Smooth muscle cell (in vitro differentiated cells): ENCODE data around the gene ZSWIM1. TPM values are rescaled to one million over a fixed set of nuclear protein-coding genes. Genes with fewer than 3 reads are reported as not detected.

Experiments used
- DNase-seq: peaks from one replicate; lab custom pipeline; 2025; ENCODE audit not compliant: unreplicated experiment; lab: John Stamatoyannopoulos, UW
- H2AFZ ChIP-seq: fragments of 200-600 bp; sonication (generic); 2 replicates; pipeline ENCODE4 v1.6.0; 2016; ENCODE audit warnings: antibody characterized with exemption, low read depth, mild to moderate bottlenecking
- H3F3A ChIP-seq: fragments of 200-600 bp; sonication (generic); 2 replicates; pipeline ENCODE4 v1.6.0; 2017; ENCODE audit warnings: antibody characterized with exemption, low read depth
- H3K27ac ChIP-seq: fragments of 200-600 bp; sonication (generic); 2 replicates; pipeline ENCODE4 v1.5.1; 2016; ENCODE audit warnings: low read depth, mild to moderate bottlenecking
- H3K27me3 ChIP-seq: fragments of 200-600 bp; sonication (generic); 2 replicates; pipeline ENCODE4 v1.6.1; 2016; ENCODE audit warnings: low read depth, mild to moderate bottlenecking
- H3K36me3 ChIP-seq: fragments of 200-600 bp; sonication (generic); 2 replicates; pipeline ENCODE4 v1.5.1; 2016; ENCODE audit warnings: low read depth
- H3K4me1 ChIP-seq: fragments of 200-600 bp; sonication (generic); 2 replicates; pipeline ENCODE4 v1.5.1; 2016; ENCODE audit warnings: low read depth
- H3K4me2 ChIP-seq: fragments of 200-600 bp; sonication (generic); 2 replicates; pipeline ENCODE4 v1.6.0; 2016; ENCODE audit warnings: mild to moderate bottlenecking
- H3K4me3 ChIP-seq: fragments of 200-600 bp; sonication (generic); 2 replicates; pipeline ENCODE4 v1.5.1; 2016; ENCODE audit warnings: mild to moderate bottlenecking
- H3K79me2 ChIP-seq: fragments of 200-600 bp; sonication (generic); 2 replicates; pipeline ENCODE4 v1.6.0; 2016; ENCODE audit warnings: low read depth, mild to moderate bottlenecking
- H3K9ac ChIP-seq: fragments of 200-600 bp; sonication (generic); 2 replicates; pipeline ENCODE4 v1.6.0; 2016; ENCODE audit warnings: low read depth
- H3K9me3 ChIP-seq: fragments of 200-600 bp; sonication (generic); replicated peaks from 2 replicates; pipeline ENCODE4 v1.5.1; 2016; ENCODE audit warnings: low read depth
- H4K20me1 ChIP-seq: fragments of 200-600 bp; sonication (generic); 2 replicates; pipeline ENCODE4 v1.6.0; 2016; ENCODE audit warnings: low read depth
- CTCF ChIP-seq: fragments of 200-600 bp; sonication (generic); IDR thresholded peaks from 2 replicates; pipeline ENCODE4 v1.5.1; 2017; ENCODE audit warnings: borderline replicate concordance, mild to moderate bottlenecking, antibody characterized with exemption; ENCODE audit not compliant: insufficient read depth, poor library complexity, severe bottlenecking
- WGBS: methylation state at CpG from one replicate; pipeline ENCODE4 v1.1.7; 2016; ENCODE audit warnings: low lambda C conversion rate; 5-methylcytosine and 5-hydroxymethylcytosine counted together
- polyA plus RNA-seq: library from polyadenylated mRNA; unstranded; fragments of >200 nt; fragmentation: Nextera tagmentation; extraction: Ambion mirVana; gene quantifications from 2 replicates; pipeline ENCODE4 v1.2.1, GENCODE V29; 2016
- total RNA-seq: library from RNA; depleted of rRNA; stranded (reverse); fragments of >200 nt; gene quantifications from 2 replicates; pipeline ENCODE4 v1.2.3, GENCODE V29; 2014

The ZSWIM1 gene
- total and polyA plus RNA-seq, 2 experiments from 2014 or later = 5.7 to 12.2 TPM

GRCh38 chr20:45907219-45907948, 26.4 kb downstream of the ZSWIM1 start:
- Histone ChIP-seq H4K20me1 (no peaks in the 10 kb centered on the region), H3K27ac (no peak overlapping the region), H3K4me1 (peaks cover 6% of the 10 kb centered on the region), H3K79me2 (no peaks in the 10 kb centered on the region), H3K9ac (no peak overlapping the region), H3K9me3 (no peaks in the 10 kb centered on the region), H2AFZ (no peak overlapping the region), H3K36me3 (no peaks in the 10 kb centered on the region), H3K27me3 (no peaks in the 10 kb centered on the region), H3F3A (no peaks in the 10 kb centered on the region), H3K4me3 (no peak overlapping the region), H3K4me2 (no peak overlapping the region)
- WGBS = 98% methylated on average over 16 of the region's 17 CpGs
- DNase-seq = no peak
- TF ChIP-seq CTCF = no peak

- Histone ChIP-seq H3K4me1 (peaks cover 10% of the 10 kb centered on the region), H2AFZ (no peak overlapping the region)
- WGBS = 100% methylated on average over 2 of the region's 2 CpGs
Observed at GRCh38 chr20:45908084-45908483, 27.1 kb downstream of the ZSWIM1 start.

GRCh38 chr20:45909336-45909808, 28.3 kb downstream of the ZSWIM1 start:
- WGBS = 97% methylated on average over 12 of the region's 12 CpGs
- no peak overlapping the region for H2AFZ ChIP-seq
- no peak overlapping the region for H3K4me2 ChIP-seq
- no peak overlapping the region for H3K9ac ChIP-seq
- TF ChIP-seq CTCF = no peak
- no peak for DNase-seq
- H3F3A ChIP-seq = no peaks in the 10 kb centered on the region
- peaks cover 10% of the 10 kb centered on the region for H3K4me1 ChIP-seq
- H4K20me1 ChIP-seq = no peaks in the 10 kb centered on the region
- no peak overlapping the region for H3K4me3 ChIP-seq
- H3K27me3 ChIP-seq = no peaks in the 10 kb centered on the region
- H3K9me3 ChIP-seq = no peaks in the 10 kb centered on the region
- no peaks in the 10 kb centered on the region for H3K79me2 ChIP-seq
- peak overlapping the region; percentile 12 for H3K27ac ChIP-seq
- no peaks in the 10 kb centered on the region for H3K36me3 ChIP-seq

More at GRCh38 chr20:45908084-45908483, 27.1 kb downstream of the ZSWIM1 start:
- H3K27ac ChIP-seq = no peak overlapping the region
- no peaks in the 10 kb centered on the region for H3K9me3 ChIP-seq
- H3K36me3 ChIP-seq = no peaks in the 10 kb centered on the region
- TF ChIP-seq CTCF = no peak
- no peaks in the 10 kb centered on the region for H4K20me1 ChIP-seq
- H3K4me2 ChIP-seq = no peak overlapping the region
- no peaks in the 10 kb centered on the region for H3F3A ChIP-seq
- H3K79me2 ChIP-seq = no peaks in the 10 kb centered on the region
- DNase-seq = no peak
- no peaks in the 10 kb centered on the region for H3K27me3 ChIP-seq
- no peak overlapping the region for H3K4me3 ChIP-seq
- H3K9ac ChIP-seq = no peak overlapping the region
